GM12801 (cell line): ENCODE results near the gene PGP.

ENCODE experiments used
- CTCF ChIP-seq: IDR thresholded peaks from one replicate; pipeline ENCODE4 v1.5.1; 2011; ENCODE audit warnings: control low read depth; ENCODE audit not compliant: insufficient read length; ENCODE audit errors: extremely low read depth

The PGP gene

GRCh38 chr16:2214719-2214968, at the start of gene PGP:
PGP (minus strand) TSS chr16:2214840; CDS start chr16:2214777, 63 bp downstream.
- no peak for TF ChIP-seq CTCF

GRCh38 chr16:2260250-2260649, 45.6 kb upstream of the PGP start:
- no peak for TF ChIP-seq CTCF

- no peak for TF ChIP-seq CTCF
Observed at GRCh38 chr16:2257726-2258125, 43.1 kb upstream of the PGP start.

GRCh38 chr16:2256531-2257140, 42.0 kb upstream of the PGP start:
- TF ChIP-seq CTCF = no peak

- no peak for TF ChIP-seq CTCF
Observed at GRCh38 chr16:2253293-2253692, 38.7 kb upstream of the PGP start.

GRCh38 chr16:2252806-2253148, 38.1 kb upstream of the PGP start:
- no peak for TF ChIP-seq CTCF

- TF ChIP-seq CTCF = no peak
Observed at GRCh38 chr16:2251296-2252111, 36.9 kb upstream of the PGP start, which contains the start of gene ECI1. ECI1 (minus strand) TSS chr16:2251587; CDS start chr16:2251566, 21 bp downstream.
